ENCODE results near the gene COG2. TPM values are rescaled to one million over a fixed set of nuclear protein-coding genes. Genes with fewer than 3 reads are reported as not detected.

COG2 gene
- total and polyA plus RNA-seq, 2 of the 13 experiments (the other 11 are each of a cell fraction or from before 2014, with no cell fraction given): 16.8 to 36.3 TPM

DNA sequence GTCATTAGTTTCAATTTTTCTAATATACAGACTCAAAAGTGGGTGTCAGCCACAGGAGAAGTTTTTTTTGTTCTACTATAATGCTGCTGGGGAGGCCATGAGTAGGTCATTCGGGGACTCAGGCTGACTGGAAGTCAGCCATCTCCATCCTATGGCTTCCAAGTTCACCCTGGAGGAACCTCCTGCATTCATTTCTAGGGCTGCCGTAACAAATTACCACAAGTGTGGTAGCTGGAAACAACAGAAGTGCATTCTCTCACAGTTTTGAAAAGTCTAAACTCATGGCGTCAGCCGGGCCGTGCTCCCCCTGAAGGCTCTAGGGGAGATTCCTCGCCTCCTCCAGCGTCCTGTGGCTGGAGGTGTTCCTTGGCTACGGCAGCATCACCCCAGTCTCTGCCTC lies 53.9 kb downstream of the COG2 start:
- ATAC-seq (no peak), DNase-seq (ENCODE audit: low spot score) (no peak), FAIRE-seq (no peak)
- no peak overlapping the region for H3K4me3 ChIP-seq (replicated peaks in 1 of 3; ENCODE audit: insufficient read depth in 1 of 3, low read depth in 2 of 3, low read length in 3 of 3)
- in situ Hi-C loops (cut with HindIII; ENCODE audit: extremely low pct_ligation_motif_present, low pct_unique_long_range_greater_than_20kb): no loop called here
- TF ChIP-seq, protein P1, sequence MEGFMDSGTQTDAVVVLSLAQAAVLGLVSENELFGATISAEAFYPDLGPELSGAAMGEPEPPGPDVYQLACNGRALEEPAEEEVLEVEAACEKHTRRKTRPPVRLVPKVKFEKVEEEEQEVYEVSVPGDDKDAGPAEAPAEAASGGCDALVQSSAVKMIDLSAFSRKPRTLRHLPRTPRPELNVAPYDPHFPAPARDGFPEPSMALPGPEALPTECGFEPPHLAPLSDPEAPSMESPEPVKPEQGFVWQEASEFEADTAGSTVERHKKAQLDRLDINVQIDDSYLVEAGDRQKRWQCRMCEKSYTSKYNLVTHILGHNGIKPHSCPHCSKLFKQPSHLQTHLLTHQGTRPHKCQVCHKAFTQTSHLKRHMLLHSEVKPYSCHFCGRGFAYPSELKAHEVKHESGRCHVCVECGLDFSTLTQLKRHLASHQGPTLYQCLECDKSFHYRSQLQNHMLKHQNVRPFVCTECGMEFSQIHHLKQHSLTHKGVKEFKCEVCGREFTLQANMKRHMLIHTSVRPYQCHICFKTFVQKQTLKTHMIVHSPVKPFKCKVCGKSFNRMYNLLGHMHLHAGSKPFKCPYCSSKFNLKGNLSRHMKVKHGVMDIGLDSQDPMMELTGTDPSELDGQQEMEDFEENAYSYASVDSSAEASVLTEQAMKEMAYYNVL (CRISPR knock-in tag; IDR thresholded peaks at IDR 0.05; ENCODE audit: borderline replicate concordance): no peak
- TF ChIP-seq TEAD3 (CRISPR knock-in tag; optimal IDR thresholded peaks at IDR 0.05; ENCODE audit: borderline replicate concordance): no peak
- TF ChIP-seq ZNF350 (CRISPR knock-in tag; IDR thresholded peaks at IDR 0.05; ENCODE audit: borderline replicate concordance, low read depth): no peak
- TF ChIP-seq, protein P2, sequence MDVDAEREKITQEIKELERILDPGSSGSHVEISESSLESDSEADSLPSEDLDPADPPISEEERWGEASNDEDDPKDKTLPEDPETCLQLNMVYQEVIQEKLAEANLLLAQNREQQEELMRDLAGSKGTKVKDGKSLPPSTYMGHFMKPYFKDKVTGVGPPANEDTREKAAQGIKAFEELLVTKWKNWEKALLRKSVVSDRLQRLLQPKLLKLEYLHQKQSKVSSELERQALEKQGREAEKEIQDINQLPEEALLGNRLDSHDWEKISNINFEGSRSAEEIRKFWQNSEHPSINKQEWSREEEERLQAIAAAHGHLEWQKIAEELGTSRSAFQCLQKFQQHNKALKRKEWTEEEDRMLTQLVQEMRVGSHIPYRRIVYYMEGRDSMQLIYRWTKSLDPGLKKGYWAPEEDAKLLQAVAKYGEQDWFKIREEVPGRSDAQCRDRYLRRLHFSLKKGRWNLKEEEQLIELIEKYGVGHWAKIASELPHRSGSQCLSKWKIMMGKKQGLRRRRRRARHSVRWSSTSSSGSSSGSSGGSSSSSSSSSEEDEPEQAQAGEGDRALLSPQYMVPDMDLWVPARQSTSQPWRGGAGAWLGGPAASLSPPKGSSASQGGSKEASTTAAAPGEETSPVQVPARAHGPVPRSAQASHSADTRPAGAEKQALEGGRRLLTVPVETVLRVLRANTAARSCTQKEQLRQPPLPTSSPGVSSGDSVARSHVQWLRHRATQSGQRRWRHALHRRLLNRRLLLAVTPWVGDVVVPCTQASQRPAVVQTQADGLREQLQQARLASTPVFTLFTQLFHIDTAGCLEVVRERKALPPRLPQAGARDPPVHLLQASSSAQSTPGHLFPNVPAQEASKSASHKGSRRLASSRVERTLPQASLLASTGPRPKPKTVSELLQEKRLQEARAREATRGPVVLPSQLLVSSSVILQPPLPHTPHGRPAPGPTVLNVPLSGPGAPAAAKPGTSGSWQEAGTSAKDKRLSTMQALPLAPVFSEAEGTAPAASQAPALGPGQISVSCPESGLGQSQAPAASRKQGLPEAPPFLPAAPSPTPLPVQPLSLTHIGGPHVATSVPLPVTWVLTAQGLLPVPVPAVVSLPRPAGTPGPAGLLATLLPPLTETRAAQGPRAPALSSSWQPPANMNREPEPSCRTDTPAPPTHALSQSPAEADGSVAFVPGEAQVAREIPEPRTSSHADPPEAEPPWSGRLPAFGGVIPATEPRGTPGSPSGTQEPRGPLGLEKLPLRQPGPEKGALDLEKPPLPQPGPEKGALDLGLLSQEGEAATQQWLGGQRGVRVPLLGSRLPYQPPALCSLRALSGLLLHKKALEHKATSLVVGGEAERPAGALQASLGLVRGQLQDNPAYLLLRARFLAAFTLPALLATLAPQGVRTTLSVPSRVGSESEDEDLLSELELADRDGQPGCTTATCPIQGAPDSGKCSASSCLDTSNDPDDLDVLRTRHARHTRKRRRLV (CRISPR knock-in tag; IDR thresholded peaks at IDR 0.05): no peak
- TF ChIP-seq ZNF225 (CRISPR knock-in tag; IDR thresholded peaks at IDR 0.05): no peak
- TF ChIP-seq ONECUT2 (CRISPR knock-in tag; IDR thresholded peaks at IDR 0.05): no peak
- ChIA-PET CTCF (ENCODE audit: low intra/inter-chr PET ratio, low total read pairs) (no interaction called here), POLR2A (no interaction called here)
- no peaks in the 10 kb centered on the region for H4K20me1 ChIP-seq (ENCODE audit: insufficient read depth, low read length)
- peaks cover 32% of the 10 kb centered on the region for H3K4me1 ChIP-seq (ENCODE audit: insufficient read depth, low read length)
- no peak overlapping the region for H3K9ac ChIP-seq (ENCODE audit: insufficient read depth, low read depth, low read length)
- 98% methylated on average over 8 of the region's 8 CpGs for WGBS (ENCODE audit: low lambda C conversion rate)
- no peaks in the 10 kb centered on the region for H3K27me3 ChIP-seq (ENCODE audit: control insufficient read depth in 1 of 2, insufficient read depth in 2 of 2, low read length in 2 of 2)
- BruUV-seq (replicated peaks): no TSS peak
- no peak overlapping the region for H2AFZ ChIP-seq (ENCODE audit: low read length)
- H3K36me3 ChIP-seq (replicated peaks in 1 of 2; ENCODE audit: control insufficient read depth in 1 of 2, insufficient read depth in 2 of 2, low read length in 2 of 2): peaks cover 5 to 32% of the 10 kb centered on the region in 2 experiments; a peak in 4 of 5 replicates
- H3K27ac ChIP-seq (ENCODE audit: extremely low read length, insufficient read depth, low read length): no peak overlapping the region
- no peak overlapping the region for H3K4me2 ChIP-seq (ENCODE audit: low read depth, low read length)
- intact Hi-C loops (cut with micrococcal nuclease; ENCODE audit: unreplicated experiment): no loop called here
- no peaks in the 10 kb centered on the region for H3K79me2 ChIP-seq (ENCODE audit: insufficient read depth, low read length)
- H3K9me3 ChIP-seq (ENCODE audit: low read length): no peaks in the 10 kb centered on the region
